WI38 (cell line): Measurements from ENCODE around the gene RNU5B-1.

Experiments
- H3K4me3 ChIP-seq: 2 replicates; pipeline ENCODE4 v1.5.1; 2011; ENCODE audit warnings: low read depth, mild to moderate bottlenecking, control low read depth, low read length
- TF ChIP-seq, protein P1 (sequence below): IDR thresholded peaks from 2 replicates; pipeline ENCODE4 v1.5.1; 2012; ENCODE audit warnings: low read depth, mild to moderate bottlenecking, control low read depth, low read length

RNU5B-1 gene

GRCh38 chr15:65338366-65338765 lies 33.9 kb downstream of the RNU5B-1 start:
- TF ChIP-seq, protein P1, sequence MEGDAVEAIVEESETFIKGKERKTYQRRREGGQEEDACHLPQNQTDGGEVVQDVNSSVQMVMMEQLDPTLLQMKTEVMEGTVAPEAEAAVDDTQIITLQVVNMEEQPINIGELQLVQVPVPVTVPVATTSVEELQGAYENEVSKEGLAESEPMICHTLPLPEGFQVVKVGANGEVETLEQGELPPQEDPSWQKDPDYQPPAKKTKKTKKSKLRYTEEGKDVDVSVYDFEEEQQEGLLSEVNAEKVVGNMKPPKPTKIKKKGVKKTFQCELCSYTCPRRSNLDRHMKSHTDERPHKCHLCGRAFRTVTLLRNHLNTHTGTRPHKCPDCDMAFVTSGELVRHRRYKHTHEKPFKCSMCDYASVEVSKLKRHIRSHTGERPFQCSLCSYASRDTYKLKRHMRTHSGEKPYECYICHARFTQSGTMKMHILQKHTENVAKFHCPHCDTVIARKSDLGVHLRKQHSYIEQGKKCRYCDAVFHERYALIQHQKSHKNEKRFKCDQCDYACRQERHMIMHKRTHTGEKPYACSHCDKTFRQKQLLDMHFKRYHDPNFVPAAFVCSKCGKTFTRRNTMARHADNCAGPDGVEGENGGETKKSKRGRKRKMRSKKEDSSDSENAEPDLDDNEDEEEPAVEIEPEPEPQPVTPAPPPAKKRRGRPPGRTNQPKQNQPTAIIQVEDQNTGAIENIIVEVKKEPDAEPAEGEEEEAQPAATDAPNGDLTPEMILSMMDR: no peak
- no peak overlapping the region for H3K4me3 ChIP-seq

DNA sequence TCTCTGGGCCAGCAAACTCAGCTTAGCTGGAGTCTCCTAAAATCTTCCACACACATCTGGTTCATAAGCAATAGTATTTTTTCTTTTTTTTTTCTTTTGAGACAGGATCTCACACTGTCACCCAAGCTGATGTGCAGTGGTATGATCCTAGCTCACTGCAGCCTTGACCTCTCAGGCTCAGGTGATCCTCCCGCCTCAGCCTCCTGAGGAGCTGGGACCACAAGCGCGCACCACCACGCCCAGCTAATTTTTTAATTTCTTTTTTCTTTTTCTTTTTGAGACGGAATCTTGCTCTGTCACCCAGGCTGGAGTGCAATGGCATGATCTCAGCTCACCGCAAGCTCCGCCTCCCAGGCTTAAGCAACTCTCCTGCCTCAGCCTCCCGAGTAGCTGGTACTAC lies 34.3 kb downstream of the RNU5B-1 start:
- TF ChIP-seq, protein P1: no peak
- H3K4me3 ChIP-seq: no peak overlapping the region

DNA sequence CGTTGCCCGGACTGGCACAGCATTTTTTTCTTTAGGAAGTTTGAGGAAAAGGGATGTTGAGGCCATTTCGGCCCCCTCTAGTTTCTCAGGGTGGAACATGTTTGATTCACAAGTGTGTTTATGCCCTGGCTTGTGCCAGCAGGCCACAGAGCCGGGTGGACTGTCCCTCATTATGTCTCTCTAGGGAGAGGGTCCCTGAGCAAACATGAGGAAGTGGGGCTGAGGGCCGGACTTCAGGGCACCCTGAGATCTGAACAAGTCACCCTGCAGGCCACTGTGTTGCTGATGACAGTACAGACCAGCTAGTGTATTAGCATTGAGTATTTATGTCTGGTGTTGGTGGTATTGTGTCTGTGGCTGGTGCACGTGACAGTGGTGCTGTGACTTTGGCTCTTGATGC lies 34.9 kb downstream of the RNU5B-1 start:
- no peak overlapping the region for H3K4me3 ChIP-seq
- TF ChIP-seq, protein P1: no peak

DNA sequence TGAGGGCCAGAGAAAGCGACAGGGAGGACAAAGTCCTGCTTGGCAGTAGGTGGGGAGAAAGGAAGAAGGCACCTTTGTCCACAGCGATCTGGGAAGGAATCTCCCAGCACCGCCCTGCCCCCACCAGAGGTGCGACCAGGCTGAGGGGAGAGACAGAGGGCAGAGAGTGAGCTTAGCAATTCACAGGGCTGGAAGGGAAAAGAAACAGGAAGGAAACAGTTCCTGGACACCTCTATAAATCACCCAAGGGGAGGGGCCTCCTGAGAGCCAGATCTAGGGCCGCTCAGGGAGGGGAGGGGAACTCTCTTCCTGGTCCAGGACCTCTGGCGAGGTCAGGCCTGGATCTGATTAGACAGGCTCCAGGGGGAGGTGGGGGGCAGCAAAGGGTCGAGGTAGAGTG lies 35.4 kb downstream of the RNU5B-1 start:
- no peak overlapping the region for H3K4me3 ChIP-seq
- TF ChIP-seq, protein P1: no peak

GRCh38 chr15:65342493-65342892 lies 38.0 kb downstream of the RNU5B-1 start:
- H3K4me3 ChIP-seq: no peak overlapping the region
- TF ChIP-seq, protein P1: no peak

GRCh38 chr15:65343374-65343981 lies 39.0 kb downstream of the RNU5B-1 start:
- TF ChIP-seq, protein P1: no peak
- no peak overlapping the region for H3K4me3 ChIP-seq

DNA sequence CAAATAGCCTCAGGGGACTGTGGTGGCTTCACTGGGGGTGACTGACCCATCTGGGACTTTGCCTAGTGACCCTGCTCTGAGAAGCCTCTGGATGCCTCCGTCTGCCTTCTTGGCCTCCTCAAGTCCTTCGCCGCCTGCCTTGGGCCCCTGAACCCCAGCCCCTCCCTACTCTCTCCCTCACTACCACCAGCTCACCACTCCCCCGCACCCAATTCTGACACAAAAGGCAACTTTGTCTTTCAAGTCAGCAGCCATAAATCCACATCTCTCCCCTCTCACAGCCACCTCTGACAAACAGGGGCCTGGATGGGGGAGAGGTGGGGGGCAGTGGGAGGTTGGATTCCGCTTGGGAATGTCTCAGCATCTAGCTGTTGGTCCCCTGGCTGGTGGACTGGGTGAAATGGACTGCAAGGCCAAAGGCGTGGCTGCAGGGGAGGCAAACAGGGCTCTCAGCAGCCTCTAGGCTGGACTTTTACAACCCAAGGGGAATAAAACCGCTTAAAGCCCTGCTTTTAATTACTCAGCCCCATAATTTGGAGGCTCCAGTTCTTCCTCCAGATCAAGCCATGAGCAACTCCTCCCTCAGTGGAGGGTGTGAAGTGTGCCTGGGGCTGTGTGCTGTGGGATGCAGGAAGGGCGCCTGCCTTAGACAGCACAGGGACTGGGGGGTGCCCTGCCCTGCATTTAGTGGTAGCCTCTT lies 39.9 kb downstream of the RNU5B-1 start:
- TF ChIP-seq, protein P1: no peak
- H3K4me3 ChIP-seq: no peak overlapping the region
